Activated CD8-positive, alpha-beta memory T cell treated with anti-CD3 and anti-CD28 coated beads, Interleukin-2, amount 10 ng/mL, durations not matched to agents 7 days and 5 days (primary cell): ENCODE data around the gene GPC6. TPM values are rescaled to one million over a fixed set of nuclear protein-coding genes. Genes with fewer than 3 reads are reported as not detected.

Experiments
- ATAC-seq: fragments of 150-1000 bp; cut with Tn5 transposase; one replicate; pipeline ENCODE4 v1.10.0; 2021; ENCODE audit warnings: moderate library complexity
- CTCF ChIA-PET: fragments of 350-600 bp; sonication (Branson Sonifier 250); formaldehyde crosslinking; loops from one replicate; lab custom pipeline; 2021; ENCODE audit warnings: antibody characterized with exemption; lab: Charles Lee
- DNase-seq: peaks from one replicate; pipeline ENCODE4 v3.0.0-alpha.2; 2020
- H3K27ac Mint-ChIP-seq: one replicate; pipeline ENCODE4 v1.8.0; 2021; ENCODE audit warnings: mild to moderate bottlenecking, mixed read lengths
- H3K27me3 Mint-ChIP-seq: one replicate; pipeline ENCODE4 v1.8.0; 2021; ENCODE audit warnings: mixed read lengths
- H3K36me3 Mint-ChIP-seq: one replicate; pipeline ENCODE4 v1.8.0; 2021; ENCODE audit warnings: mild to moderate bottlenecking, mixed read lengths
- H3K4me1 Mint-ChIP-seq: one replicate; pipeline ENCODE4 v1.8.0; 2021; ENCODE audit warnings: mixed read lengths
- H3K4me3 Mint-ChIP-seq: one replicate; pipeline ENCODE4 v1.8.0; 2021; ENCODE audit warnings: mild to moderate bottlenecking, moderate library complexity, mixed read lengths
- H3K9me3 Mint-ChIP-seq: one replicate; pipeline ENCODE4 v1.8.0; 2022; ENCODE audit warnings: low read depth, mixed read lengths
- total RNA-seq, 2 experiments: library from RNA; stranded (reverse); gene quantifications; one replicate each; pipeline ENCODE4 v1.2.3, GENCODE V29; 2021

GPC6 gene
- total RNA-seq, 2 experiments from 2014 or later, result not detected

- Mint-ChIP-seq H3K9me3 (no peaks in the 10 kb centered on the region), H3K27me3 (no peaks in the 10 kb centered on the region), H3K27ac (no peak overlapping the region), H3K4me1 (no peaks in the 10 kb centered on the region), H3K4me3 (no peak overlapping the region), H3K36me3 (no peaks in the 10 kb centered on the region)
- CTCF ChIA-PET, result interaction anchor here (0.5 kb wide), 1 partner anchor 747 kb away, joined by 3 read pairs; no protein-coding TSS in a partner anchor
- DNase-seq (no peak), ATAC-seq (no peak)
Observed at GRCh38 chr13:93777504-93777903, 550.9 kb downstream of the GPC6 start.

DNA sequence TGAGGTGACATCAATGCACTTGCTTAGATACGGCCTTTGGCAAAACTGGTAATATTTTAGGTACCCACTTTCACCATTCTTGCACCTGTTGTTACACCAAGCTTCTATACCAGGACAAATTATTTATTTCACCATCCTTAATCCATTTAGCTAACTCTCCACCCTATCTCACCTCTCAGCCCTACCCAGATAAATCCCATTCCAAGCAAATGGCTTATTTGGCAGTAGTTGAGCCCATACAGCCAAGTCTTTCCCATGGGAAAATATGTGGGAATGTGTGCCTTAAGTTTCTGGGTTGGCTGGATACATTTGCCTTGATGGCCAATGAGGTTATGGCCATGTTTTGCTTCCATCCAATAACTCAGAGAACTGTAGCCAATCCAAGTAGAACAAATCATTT is 551.9 kb downstream of the GPC6 start:
- Mint-ChIP-seq H3K4me3 (no peak overlapping the region), H3K4me1 (no peaks in the 10 kb centered on the region), H3K36me3 (no peaks in the 10 kb centered on the region), H3K27me3 (no peaks in the 10 kb centered on the region), H3K27ac (no peak overlapping the region), H3K9me3 (no peaks in the 10 kb centered on the region)
- CTCF ChIA-PET, result no interaction called here
- DNase-seq (no peak), ATAC-seq (no peak)

- no peak overlapping the region for H3K27ac Mint-ChIP-seq
- H3K4me3 Mint-ChIP-seq, result no peak overlapping the region
- peaks cover 15% of the 10 kb centered on the region for H3K27me3 Mint-ChIP-seq
- DNase-seq (no peak), ATAC-seq (no peak)
- no peaks in the 10 kb centered on the region for H3K4me1 Mint-ChIP-seq
- no peaks in the 10 kb centered on the region for H3K36me3 Mint-ChIP-seq
- CTCF ChIA-PET, result no interaction called here
- no peaks in the 10 kb centered on the region for H3K9me3 Mint-ChIP-seq
Observed at GRCh38 chr13:93784191-93784590, 557.6 kb downstream of the GPC6 start.

DNA sequence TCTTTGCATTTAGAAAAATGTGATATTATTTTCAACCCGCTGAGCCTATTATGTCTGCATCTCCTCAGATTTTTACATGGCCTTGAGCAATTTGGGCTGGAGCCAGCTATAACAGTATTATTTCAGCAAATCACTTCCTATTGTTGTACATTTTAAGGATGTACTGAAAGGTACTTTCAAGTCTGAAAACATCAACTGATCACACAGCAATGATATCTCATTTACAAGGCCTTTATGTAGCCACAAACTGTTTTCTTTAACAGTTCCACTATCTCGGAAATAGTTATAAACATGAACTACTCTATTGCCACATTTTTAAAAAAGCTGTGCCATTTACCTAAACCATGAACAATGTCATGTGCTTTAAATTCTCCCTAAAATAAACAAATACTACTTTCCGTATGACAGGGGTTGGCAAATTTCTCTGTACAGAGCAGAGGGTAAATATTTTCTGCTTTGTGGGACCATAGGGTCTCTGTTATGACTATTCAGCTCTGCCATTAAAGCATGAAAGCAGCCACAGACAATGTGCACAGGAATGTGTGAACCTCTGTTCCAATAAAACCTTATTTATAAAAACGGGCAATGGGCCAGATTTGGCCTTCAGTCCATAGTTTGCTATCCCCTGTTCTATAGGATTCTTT is 560.4 kb downstream of the GPC6 start:
- CTCF ChIA-PET, result no interaction called here
- Mint-ChIP-seq H3K4me3 (no peak overlapping the region), H3K27ac (no peak overlapping the region), H3K36me3 (no peaks in the 10 kb centered on the region), H3K27me3 (peaks cover 28% of the 10 kb centered on the region), H3K9me3 (no peaks in the 10 kb centered on the region), H3K4me1 (no peaks in the 10 kb centered on the region)
- DNase-seq (no peak), ATAC-seq (no peak)

DNA sequence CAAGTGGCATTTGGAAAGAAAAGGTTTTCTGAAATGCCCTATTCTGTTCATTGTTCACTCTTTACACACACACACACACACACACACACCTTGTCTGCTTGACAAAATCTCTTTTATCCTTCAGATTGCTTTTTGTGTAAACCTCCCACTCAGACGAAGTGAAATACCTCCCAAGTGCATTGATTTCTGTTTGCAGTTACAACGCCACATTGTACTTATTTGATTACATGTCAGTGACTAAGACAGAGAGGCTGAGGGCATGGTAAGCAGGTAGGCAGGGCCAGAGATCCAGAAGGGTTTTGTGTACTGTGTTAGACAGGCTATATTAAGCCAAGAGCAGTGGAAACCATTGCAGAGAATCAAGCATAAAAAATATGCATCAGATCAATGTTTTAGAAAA is 561.8 kb downstream of the GPC6 start:
- H3K4me3 Mint-ChIP-seq, result no peak overlapping the region
- H3K4me1 Mint-ChIP-seq, result no peaks in the 10 kb centered on the region
- H3K9me3 Mint-ChIP-seq, result no peaks in the 10 kb centered on the region
- H3K27ac Mint-ChIP-seq, result no peak overlapping the region
- CTCF ChIA-PET, result no interaction called here
- no peaks in the 10 kb centered on the region for H3K36me3 Mint-ChIP-seq
- ATAC-seq (no peak), DNase-seq (no peak)
- peaks cover 39% of the 10 kb centered on the region for H3K27me3 Mint-ChIP-seq

DNA sequence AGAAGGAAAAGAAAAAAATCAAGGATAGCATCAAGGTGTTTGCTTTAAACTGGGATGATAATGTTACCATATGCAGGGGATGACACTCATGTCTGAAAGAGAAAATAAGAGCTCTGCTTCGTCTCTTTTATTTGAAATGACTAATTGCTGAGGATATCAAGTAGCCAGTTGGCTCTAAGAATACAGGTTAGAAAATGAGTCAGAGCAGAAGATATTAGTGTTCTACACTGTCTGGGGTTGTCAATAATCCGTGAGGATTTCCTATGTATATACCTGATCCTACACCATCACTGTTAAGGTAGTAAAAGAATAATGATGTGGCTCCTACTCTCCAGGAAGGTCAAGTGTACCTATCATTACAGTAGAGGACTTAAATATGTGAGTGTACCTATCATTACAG is 562.5 kb downstream of the GPC6 start:
- Mint-ChIP-seq H3K9me3 (no peaks in the 10 kb centered on the region), H3K4me1 (peaks cover 4% of the 10 kb centered on the region), H3K4me3 (no peak overlapping the region), H3K27ac (no peak overlapping the region), H3K36me3 (no peaks in the 10 kb centered on the region), H3K27me3 (peaks cover 39% of the 10 kb centered on the region)
- CTCF ChIA-PET, result no interaction called here
- DNase-seq (no peak), ATAC-seq (no peak)

GRCh38 chr13:93794197-93794885 is 567.7 kb downstream of the GPC6 start:
- no peak overlapping the region for H3K27ac Mint-ChIP-seq
- H3K27me3 Mint-ChIP-seq, result peaks cover 46% of the 10 kb centered on the region
- H3K9me3 Mint-ChIP-seq, result peaks cover 2% of the 10 kb centered on the region
- H3K36me3 Mint-ChIP-seq, result peaks cover 1% of the 10 kb centered on the region
- DNase-seq (peak; percentile 71), ATAC-seq (peak; percentile 93)
- H3K4me1 Mint-ChIP-seq, result peaks cover 20% of the 10 kb centered on the region
- CTCF ChIA-PET, result no interaction called here
- no peak overlapping the region for H3K4me3 Mint-ChIP-seq

DNA sequence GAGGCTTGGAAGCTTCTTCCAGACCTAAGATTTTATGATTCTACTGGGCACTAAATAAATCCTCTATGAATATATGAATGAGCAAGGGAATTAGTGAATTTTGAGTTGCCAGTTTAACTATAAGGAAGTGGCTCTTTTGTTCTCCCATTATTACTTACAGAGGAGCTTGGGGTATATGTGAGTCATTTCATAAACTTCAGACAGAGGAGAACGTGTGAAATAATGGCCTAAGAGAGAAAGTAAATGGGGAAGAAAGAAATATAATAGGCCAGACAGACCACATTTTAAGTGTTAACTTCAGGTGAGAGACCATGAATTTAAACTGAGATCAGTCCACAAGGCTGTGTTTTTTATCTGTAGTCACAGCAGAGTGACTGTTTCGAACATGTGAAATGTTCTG is 570.9 kb downstream of the GPC6 start:
- no peak for DNase-seq
- Mint-ChIP-seq H3K4me3 (no peak overlapping the region), H3K4me1 (peaks cover 20% of the 10 kb centered on the region), H3K36me3 (peaks cover 1% of the 10 kb centered on the region), H3K27ac (no peak overlapping the region), H3K9me3 (peaks cover 2% of the 10 kb centered on the region), H3K27me3 (peaks cover 55% of the 10 kb centered on the region)
- CTCF ChIA-PET, result no interaction called here
- ATAC-seq, result no peak

DNA sequence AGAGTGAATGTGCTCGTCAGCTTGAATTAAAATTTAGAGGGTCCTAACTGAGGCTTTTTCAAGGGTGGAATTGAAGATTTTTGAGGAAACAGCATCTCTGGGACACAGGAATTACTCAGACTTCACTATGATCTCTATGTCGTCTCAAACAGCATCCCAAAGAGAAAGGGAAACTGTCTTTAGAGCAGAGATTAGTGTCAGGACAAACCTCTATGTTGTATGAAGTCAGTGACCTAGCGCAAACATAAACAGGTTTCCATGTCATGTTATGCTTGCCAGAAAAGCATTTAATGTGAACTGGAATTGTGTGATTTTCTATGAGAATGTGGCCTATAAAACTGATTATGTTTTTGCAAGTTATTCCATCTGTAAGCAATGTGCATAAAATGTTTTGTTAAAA is 573.7 kb downstream of the GPC6 start:
- H3K36me3 Mint-ChIP-seq, result peaks cover 1% of the 10 kb centered on the region
- peaks cover 2% of the 10 kb centered on the region for H3K9me3 Mint-ChIP-seq
- H3K27me3 Mint-ChIP-seq, result peaks cover 48% of the 10 kb centered on the region
- no peak overlapping the region for H3K4me3 Mint-ChIP-seq
- CTCF ChIA-PET, result no interaction called here
- H3K27ac Mint-ChIP-seq, result no peak overlapping the region
- ATAC-seq, result no peak
- peaks cover 6% of the 10 kb centered on the region for H3K4me1 Mint-ChIP-seq
- no peak for DNase-seq

DNA sequence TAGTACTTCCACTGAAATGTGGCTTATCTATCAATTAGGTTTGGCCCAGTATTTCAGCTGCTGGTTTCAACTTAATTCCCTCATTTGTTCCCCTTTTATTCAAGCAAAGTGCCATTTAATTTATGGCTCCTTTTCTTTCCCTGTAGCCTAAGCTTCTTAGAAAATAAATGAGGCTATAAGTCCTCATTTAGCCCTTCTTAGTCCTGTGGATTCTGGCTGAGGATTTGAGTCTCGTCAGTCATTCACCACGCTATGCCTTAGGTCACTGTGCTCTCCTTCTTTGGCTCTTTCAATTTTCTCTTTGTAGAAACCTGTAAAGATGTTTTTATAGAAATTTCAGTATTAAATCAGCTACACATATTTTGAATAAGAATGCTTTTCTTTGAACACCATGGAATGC is 579.1 kb downstream of the GPC6 start:
- CTCF ChIA-PET, result no interaction called here
- DNase-seq, result no peak

DNA sequence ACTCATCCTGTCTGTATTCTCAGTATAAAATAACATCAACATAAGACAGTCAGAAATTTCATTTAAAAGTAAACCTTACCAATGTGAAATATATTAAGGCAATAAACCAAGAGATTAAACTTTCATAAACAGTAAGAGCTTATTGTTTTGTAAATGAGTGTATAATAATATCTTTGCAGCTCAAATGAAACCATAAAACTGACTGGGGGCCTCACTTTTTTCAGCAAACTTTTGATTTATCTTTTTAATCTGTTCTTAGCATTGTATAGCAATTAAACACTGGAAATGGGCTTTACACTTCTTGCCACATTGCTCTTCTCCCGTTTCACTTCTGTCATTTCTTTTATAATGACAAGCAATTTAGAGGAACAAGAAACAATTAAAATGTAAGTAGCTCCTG is 580.3 kb downstream of the GPC6 start:
- Mint-ChIP-seq H3K27ac (no peak overlapping the region), H3K36me3 (no peaks in the 10 kb centered on the region), H3K9me3 (no peaks in the 10 kb centered on the region), H3K27me3 (peaks cover 19% of the 10 kb centered on the region), H3K4me1 (no peaks in the 10 kb centered on the region), H3K4me3 (no peak overlapping the region)
- CTCF ChIA-PET, result no interaction called here
- DNase-seq (no peak), ATAC-seq (no peak)

More for the DNA sequence above, 579.1 kb downstream of the GPC6 start:
- Mint-ChIP-seq H3K9me3 (no peaks in the 10 kb centered on the region), H3K27me3 (peaks cover 26% of the 10 kb centered on the region), H3K27ac (no peak overlapping the region), H3K36me3 (no peaks in the 10 kb centered on the region), H3K4me3 (no peak overlapping the region), H3K4me1 (no peaks in the 10 kb centered on the region)
- ATAC-seq, result no peak

DNA sequence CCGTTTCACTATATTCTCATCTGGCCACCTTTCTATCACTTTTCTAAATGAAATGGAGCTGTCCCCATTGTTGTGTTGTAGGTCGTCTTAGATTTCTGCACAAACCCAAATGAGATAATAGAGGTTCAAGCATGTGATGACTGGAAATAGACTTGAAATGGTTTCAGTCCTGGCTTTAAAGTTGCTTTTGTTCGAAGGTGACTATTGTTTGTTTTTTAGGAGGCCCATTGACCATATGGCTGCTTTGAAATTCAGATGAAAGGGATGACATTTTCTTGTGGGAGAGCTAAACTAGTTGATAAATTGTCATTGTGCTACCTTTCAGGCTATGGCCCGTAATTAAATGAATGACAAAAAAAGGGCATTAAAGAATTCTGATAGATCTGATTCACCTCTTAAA is 583.7 kb downstream of the GPC6 start:
- Mint-ChIP-seq H3K36me3 (no peaks in the 10 kb centered on the region), H3K4me1 (no peaks in the 10 kb centered on the region), H3K27me3 (peaks cover 13% of the 10 kb centered on the region), H3K9me3 (no peaks in the 10 kb centered on the region), H3K27ac (no peak overlapping the region), H3K4me3 (no peak overlapping the region)
- ATAC-seq, result no peak
- DNase-seq, result no peak
- CTCF ChIA-PET, result no interaction called here

DNA sequence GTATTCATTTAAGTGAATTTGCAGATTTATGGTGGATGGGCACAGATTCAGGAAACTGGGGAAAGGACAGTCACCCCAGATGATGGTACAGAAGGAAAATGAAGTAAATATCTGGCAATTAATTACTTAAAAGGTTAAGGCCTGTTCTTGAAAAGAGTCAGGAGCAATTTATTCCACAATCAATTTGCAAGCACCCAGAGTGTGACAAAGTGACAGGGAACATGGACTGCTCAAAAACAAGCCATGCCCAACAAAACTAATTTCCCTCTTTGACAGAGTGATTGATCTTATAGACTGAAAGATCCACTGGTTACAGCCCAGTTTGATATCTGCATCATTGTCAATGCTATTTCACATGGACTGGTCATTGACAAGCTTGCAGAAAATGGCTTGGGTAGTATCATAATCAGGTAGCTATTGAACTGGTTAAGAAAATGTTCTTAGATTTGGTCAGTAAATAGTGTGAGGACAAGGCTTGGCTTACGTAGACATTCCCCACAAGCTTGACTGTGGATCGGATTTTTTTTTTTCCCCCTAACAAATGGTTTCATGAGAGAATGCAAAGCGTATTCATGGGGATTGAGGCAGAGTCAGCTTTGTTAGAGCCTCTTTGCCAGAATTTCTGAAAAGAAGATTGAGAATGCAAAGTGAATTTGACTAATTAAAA is 584.6 kb downstream of the GPC6 start:
- Mint-ChIP-seq H3K4me1 (no peaks in the 10 kb centered on the region), H3K27me3 (peaks cover 13% of the 10 kb centered on the region), H3K9me3 (no peaks in the 10 kb centered on the region), H3K27ac (no peak overlapping the region), H3K4me3 (no peak overlapping the region), H3K36me3 (no peaks in the 10 kb centered on the region)
- CTCF ChIA-PET, result no interaction called here
- ATAC-seq (no peak), DNase-seq (no peak)

- ATAC-seq (no peak), DNase-seq (no peak)
- Mint-ChIP-seq H3K27me3 (peaks cover 13% of the 10 kb centered on the region), H3K27ac (no peak overlapping the region), H3K36me3 (no peaks in the 10 kb centered on the region), H3K9me3 (no peaks in the 10 kb centered on the region), H3K4me3 (no peak overlapping the region), H3K4me1 (no peaks in the 10 kb centered on the region)
- CTCF ChIA-PET, result no interaction called here
Observed at GRCh38 chr13:93811738-93812112, 585.1 kb downstream of the GPC6 start.
